ENCODE measurements around the gene ELOA. TPM values are rescaled to one million over a fixed set of nuclear protein-coding genes. Genes with fewer than 3 reads are reported as not detected.

Gene ELOA
- total RNA-seq, 2 experiments from 2014 or later: 24.7 to 41.0 TPM

DNA sequence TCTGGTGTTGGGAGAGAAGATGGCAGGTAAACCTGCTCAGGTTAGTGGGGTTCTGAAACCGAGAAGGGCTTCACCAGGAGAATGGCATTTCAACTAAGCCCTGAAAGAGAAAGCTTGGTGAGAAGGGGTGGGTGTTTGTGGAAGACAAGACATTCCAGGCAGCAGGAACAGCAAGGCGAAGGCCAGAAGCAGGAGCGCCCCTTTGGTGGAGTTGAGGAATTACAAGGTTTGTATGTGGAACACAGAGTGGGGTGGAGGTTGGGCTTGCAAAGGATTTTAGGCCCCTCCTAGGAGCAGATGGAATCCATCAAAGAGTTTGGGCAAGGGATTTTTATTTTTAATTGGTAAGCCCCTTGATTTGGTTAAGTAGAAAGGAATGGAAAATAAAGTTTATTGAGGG is 24.8 kb upstream of the ELOA start:
- no TSS peak for BruUV-seq (replicated peaks)
- peak; percentile 56 for DNase-seq (ENCODE audit: low spot score)
- Histone ChIP-seq H3K9me2 (ENCODE audit: insufficient read depth, low read length) (no peaks in the 10 kb centered on the region), H3K4me3 (ENCODE audit: low read depth, low read length, poor library complexity, severe bottlenecking) (no peak overlapping the region), H4K20me1 (ENCODE audit: insufficient read depth, low read length) (no peaks in the 10 kb centered on the region), H2AFZ (ENCODE audit: low read length) (no peak overlapping the region), H3K27ac (ENCODE audit: low read depth, low read length, poor library complexity, severe bottlenecking) (no peak overlapping the region), H3K4me2 (ENCODE audit: low read length) (no peak overlapping the region), H3K36me3 (ENCODE audit: insufficient read depth, low read length) (no peaks in the 10 kb centered on the region), H3K9me3 (ENCODE audit: low read length) (no peaks in the 10 kb centered on the region), H3K4me1 (ENCODE audit: insufficient read depth, low read length, poor library complexity, severe bottlenecking) (peaks cover 22% of the 10 kb centered on the region), H3K79me2 (ENCODE audit: insufficient read depth, low read depth, low read length) (no peaks in the 10 kb centered on the region)
- POLR2A ChIA-PET: no interaction called here
- intact Hi-C loops (cut with micrococcal nuclease; ENCODE audit: unreplicated experiment): loop anchor here (5.0 kb wide), 1 partner anchor 34 kb away; no protein-coding TSS in a partner anchor
- TF ChIP-seq EZH2phosphoT487 (IDR thresholded peaks at IDR 0.05; ENCODE audit: borderline replicate concordance, low read depth, low read length): no peak
- peak; percentile 90 for TF ChIP-seq CTCF (conservative IDR thresholded peaks at IDR 0.05; ENCODE audit: low read length)
- CTCF ChIA-PET (ENCODE audit: unreplicated experiment): interaction anchor here (0.6 to 1.0 kb wide), 2 partner anchors 233 to 391 kb away, joined by 3 to 7 read pairs; no protein-coding TSS in a partner anchor

DNA sequence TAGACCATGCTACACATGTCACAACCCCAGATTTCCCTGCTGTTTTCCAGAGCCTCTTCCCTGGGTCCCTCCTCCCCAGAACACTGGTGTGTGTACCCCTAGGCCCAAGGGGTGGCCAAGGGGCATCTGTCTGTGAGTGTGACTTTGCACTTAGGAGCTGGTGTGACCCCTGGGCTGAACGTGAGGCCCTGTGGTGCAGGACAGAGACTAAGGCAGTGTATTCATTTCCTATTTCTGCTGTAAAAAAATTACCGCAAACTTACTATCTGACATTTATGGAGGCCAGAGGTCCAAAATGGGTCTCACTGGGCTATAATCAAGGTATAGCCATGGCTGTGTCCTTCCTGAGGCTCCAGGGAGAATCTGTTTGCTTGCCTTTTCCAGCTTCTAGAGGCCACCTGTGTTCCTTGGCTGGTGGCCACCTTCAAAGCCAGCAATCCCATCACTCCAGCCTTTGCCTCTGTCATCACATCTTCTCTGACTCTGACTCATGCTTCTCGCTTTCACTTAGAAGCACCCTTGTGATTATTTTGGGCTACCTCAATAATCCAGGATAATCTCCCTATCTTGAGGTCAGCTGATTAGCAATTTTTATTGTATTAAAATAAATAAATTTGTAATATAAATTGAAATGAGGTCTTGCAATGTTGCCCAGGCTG is 24.0 kb upstream of the ELOA start:
- peaks cover 27% of the 10 kb centered on the region for H3K4me1 ChIP-seq (ENCODE audit: insufficient read depth, low read length, poor library complexity, severe bottlenecking)
- intact Hi-C loops (cut with micrococcal nuclease; ENCODE audit: unreplicated experiment): loop anchor here (5.0 kb wide), 1 partner anchor 33 kb away; no protein-coding TSS in a partner anchor
- H3K79me2 ChIP-seq (ENCODE audit: insufficient read depth, low read depth, low read length): no peaks in the 10 kb centered on the region
- DNase-seq (ENCODE audit: low spot score): no peak
- no peak for TF ChIP-seq CTCF (conservative IDR thresholded peaks at IDR 0.05; ENCODE audit: low read length)
- no peak for TF ChIP-seq EZH2phosphoT487 (IDR thresholded peaks at IDR 0.05; ENCODE audit: borderline replicate concordance, low read depth, low read length)
- no peaks in the 10 kb centered on the region for H3K36me3 ChIP-seq (ENCODE audit: insufficient read depth, low read length)
- no peak overlapping the region for H3K27ac ChIP-seq (ENCODE audit: low read depth, low read length, poor library complexity, severe bottlenecking)
- CTCF ChIA-PET (ENCODE audit: unreplicated experiment): no interaction called here
- no peak overlapping the region for H3K4me3 ChIP-seq (ENCODE audit: low read depth, low read length, poor library complexity, severe bottlenecking)
- no peaks in the 10 kb centered on the region for H4K20me1 ChIP-seq (ENCODE audit: insufficient read depth, low read length)
- BruUV-seq (replicated peaks): no TSS peak
- H2AFZ ChIP-seq (ENCODE audit: low read length): no peak overlapping the region
- H3K4me2 ChIP-seq (ENCODE audit: low read length): no peak overlapping the region
- POLR2A ChIA-PET: no interaction called here
- no peaks in the 10 kb centered on the region for H3K9me2 ChIP-seq (ENCODE audit: insufficient read depth, low read length)
- H3K9me3 ChIP-seq (ENCODE audit: low read length): no peaks in the 10 kb centered on the region

DNA sequence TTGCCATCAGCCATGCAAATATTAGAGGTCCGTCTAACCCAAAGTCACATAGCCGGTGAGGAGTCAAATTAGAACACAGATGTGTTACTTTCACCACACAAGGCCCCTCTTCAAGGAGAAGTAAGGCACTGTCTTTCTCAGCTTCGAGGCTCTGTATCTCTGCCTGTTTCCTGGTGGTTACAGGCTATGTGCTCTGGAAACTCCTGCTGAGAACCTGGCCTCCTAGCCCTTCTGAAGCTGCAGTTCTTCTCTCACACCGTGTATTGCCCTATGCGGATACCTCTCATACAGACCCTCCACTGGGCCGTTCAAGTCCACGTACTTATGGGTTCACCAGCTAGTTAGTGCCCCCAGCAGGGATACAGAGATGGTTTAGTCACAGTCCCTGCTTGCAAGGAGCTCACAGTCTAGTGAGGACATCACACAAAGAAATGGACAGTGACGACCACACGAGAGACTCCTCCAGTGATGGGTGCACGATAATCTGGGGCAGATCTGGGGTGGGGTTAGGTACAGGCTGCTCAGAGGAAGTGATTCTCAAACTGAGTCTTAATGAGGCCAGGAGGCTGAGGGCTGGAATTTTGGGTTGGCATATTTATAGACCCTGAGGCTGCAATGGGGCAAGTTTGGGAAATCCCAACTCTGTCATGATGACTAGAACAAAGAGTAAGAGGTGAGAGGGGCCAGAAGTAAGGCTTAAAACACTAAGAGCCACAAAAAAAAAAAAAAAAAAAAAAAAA is 22.8 kb upstream of the ELOA start:
- Histone ChIP-seq H3K9me2 (ENCODE audit: insufficient read depth, low read length) (no peaks in the 10 kb centered on the region), H3K36me3 (ENCODE audit: insufficient read depth, low read length) (no peaks in the 10 kb centered on the region), H2AFZ (ENCODE audit: low read length) (no peak overlapping the region), H3K79me2 (ENCODE audit: insufficient read depth, low read depth, low read length) (no peaks in the 10 kb centered on the region), H3K4me3 (ENCODE audit: low read depth, low read length, poor library complexity, severe bottlenecking) (no peak overlapping the region), H4K20me1 (ENCODE audit: insufficient read depth, low read length) (no peaks in the 10 kb centered on the region), H3K27ac (ENCODE audit: low read depth, low read length, poor library complexity, severe bottlenecking) (no peak overlapping the region), H3K4me1 (ENCODE audit: insufficient read depth, low read length, poor library complexity, severe bottlenecking) (peaks cover 27% of the 10 kb centered on the region), H3K4me2 (ENCODE audit: low read length) (peak overlapping the region; percentile 2; the same call in 1 of the 2 replicates), H3K9me3 (ENCODE audit: low read length) (no peaks in the 10 kb centered on the region)
- no peak for TF ChIP-seq EZH2phosphoT487 (IDR thresholded peaks at IDR 0.05; ENCODE audit: borderline replicate concordance, low read depth, low read length)
- TF ChIP-seq CTCF (conservative IDR thresholded peaks at IDR 0.05; ENCODE audit: low read length): no peak
- peak; percentile 33 for DNase-seq (ENCODE audit: low spot score)
- intact Hi-C loops (cut with micrococcal nuclease; ENCODE audit: unreplicated experiment): no loop called here
- POLR2A ChIA-PET: no interaction called here
- BruUV-seq (replicated peaks): no TSS peak
- CTCF ChIA-PET (ENCODE audit: unreplicated experiment): no interaction called here

Measured in OCI-LY7 (cell line).